HG03103 (cell line): ENCODE measurements around the gene COL24A1.
"Not testable (repeated sequence)": the region's sequence is repeated elsewhere in the genome, so short reads cannot be mapped to it uniquely, and the experiment has no call there.

Experiments
- ATAC-seq: cut with Tn5 transposase; IDR thresholded peaks from one replicate; pipeline ENCODE4 v1.9.1; 2021; ENCODE audit warnings: low read depth; ENCODE audit not compliant: unreplicated experiment

Gene COL24A1

DNA sequence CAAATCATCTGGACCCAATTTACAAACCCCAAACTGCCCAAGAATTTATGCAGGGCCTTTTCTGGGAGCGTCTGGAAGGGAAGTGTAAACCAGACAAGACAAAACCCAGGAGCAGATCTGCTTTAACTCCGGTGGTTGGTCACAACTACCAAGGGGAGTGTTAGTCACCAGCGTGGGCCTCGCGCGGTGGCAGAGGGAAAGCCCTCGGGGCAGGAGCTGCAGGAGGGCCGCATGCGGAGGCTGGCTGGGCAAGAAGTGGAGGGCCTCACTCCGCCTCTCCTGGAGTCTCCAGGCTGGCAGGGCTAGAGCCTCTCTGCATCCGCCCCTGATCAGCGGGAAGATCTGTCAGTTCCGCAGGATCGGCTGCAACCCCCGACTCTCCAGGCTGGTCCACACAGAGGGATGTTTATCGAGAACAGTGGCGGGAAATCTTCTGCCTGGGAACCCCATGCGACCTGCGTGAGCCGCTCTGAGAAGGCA is 2.0 kb downstream of the COL24A1 start:
- ATAC-seq: no peak

DNA sequence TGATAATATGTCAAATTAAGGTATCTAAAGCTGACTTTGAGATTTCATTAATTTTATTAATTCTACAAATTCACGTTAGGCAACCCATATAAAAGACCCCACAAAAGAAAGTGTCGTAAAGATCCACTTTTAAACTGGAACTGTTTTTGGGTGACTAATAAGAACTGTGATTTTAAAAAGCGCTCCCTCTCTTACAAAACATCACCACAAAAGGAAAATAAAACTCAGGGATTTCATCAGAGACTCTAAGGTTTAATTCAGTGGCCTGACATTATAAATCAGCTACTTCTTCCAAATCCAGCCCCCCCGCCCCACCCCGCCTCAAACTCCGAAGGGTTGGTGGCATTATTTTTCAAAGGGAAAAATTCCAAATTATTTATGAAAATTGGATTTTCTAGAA is 2.7 kb downstream of the COL24A1 start:
- no peak for ATAC-seq

DNA sequence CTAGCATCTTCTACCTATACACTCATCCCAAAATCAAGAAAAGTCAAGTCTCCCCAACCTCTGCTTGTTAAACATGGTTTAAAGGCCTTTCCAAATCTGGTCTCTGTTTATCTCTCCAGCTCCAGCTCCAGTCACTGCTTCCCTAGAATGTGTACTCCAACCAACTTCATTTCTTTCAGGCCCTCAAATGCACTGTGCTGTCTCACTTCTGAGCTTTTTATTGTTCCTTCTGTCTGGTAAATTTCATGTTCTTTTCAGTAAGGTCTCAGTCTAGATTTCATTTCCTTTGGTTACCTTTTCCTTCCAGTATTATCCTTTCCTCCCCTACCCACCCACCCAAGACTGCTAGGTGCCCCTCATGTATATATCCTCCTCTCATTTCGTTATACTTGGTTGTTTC is 3.7 kb downstream of the COL24A1 start:
- ATAC-seq: no peak

DNA sequence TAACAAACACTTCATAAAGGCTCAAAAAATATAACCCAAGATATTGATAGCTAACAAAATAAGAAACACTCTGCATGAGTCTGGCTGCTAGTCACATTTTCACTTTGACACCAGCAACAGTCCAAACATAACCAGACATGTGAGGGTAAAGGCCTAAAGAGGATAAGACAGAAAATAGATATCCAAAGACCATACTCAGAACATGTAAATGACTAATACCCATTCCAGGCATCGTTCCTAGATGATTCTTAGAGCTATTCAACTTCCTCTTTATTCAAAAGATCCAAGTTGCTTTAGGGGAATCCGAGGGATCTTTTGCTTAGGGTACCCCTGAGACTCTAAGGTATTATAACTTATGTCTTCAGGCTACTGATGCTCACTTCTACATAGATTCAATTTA is 5.1 kb downstream of the COL24A1 start:
- no peak for ATAC-seq

DNA sequence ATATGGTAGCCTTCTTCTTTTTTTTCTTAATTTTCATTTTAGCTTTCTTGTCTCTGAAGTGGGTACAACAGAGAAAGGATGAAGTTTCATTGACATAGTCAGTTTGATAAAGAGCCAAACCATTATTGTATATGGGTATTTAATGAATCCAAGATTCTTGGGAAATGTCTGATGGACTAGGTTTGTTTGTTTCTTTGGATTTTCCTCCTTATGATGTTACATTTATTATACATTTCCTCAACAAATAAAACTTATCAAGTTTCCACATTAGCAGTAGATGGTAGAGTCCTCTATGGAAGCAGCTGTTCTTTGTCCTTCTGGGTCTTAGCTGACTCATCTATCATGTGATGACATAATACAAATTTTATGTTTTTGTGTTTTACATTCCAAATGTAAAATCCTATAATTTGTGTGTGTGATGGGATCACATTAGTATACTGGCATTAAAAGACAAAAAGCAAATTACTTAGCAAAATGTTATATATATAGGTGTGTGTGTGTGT is 6.0 kb downstream of the COL24A1 start:
- no peak for ATAC-seq

DNA sequence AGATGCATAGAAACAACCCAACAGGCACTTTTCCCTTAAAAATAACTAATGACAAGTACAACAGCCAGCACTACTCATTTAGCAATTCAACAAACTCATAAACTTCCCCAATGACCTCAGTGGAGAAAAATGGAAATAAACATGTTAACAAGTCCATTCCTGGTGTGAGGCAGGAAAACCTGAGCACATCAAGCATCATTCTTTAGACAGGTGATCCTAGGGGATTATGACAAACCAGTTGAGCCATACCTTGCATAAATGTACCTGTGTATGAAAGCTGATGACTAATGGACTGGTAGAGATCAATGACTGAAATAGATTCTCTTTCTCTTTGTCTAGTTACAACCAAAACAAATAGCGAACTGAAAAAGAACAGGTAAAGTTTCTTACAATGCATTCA is 7.0 kb downstream of the COL24A1 start:
- ATAC-seq: no peak

DNA sequence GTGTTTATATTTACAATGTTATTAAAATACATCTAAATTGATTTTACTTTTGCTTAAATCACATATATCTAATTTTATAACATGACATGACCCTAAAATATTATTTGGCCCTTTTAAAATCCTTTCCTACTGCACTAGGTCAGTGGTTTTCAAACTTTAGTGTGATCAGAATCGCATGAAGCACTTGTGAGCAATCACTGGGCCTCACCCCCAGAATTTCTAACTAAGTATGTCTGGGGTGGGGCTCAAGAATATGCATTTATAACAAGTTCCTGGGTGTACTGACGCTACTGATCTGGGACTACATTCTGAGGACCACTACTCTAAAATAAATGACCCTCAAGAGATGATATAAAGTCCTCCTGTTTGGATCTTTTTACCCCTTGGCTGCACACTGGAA is 8.8 kb downstream of the COL24A1 start:
- no peak for ATAC-seq

DNA sequence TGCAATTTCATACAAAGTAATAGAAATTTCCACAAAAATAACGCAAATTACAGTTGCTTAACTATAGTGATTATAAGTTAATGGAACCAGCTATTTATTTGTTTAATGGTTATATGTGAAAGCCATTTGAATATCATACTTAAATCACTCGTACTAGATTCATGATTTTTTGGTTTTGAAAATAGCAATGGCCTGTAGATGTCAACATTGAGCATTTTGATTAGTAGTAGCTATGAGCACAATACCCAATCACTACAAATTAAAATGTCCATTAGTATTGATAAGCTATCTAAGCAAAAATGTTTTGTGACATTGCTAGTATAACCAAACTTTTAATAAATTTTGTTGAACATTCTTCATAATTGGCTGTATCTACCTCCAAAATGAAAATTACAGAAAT is 10.0 kb downstream of the COL24A1 start:
- ATAC-seq: no peak

DNA sequence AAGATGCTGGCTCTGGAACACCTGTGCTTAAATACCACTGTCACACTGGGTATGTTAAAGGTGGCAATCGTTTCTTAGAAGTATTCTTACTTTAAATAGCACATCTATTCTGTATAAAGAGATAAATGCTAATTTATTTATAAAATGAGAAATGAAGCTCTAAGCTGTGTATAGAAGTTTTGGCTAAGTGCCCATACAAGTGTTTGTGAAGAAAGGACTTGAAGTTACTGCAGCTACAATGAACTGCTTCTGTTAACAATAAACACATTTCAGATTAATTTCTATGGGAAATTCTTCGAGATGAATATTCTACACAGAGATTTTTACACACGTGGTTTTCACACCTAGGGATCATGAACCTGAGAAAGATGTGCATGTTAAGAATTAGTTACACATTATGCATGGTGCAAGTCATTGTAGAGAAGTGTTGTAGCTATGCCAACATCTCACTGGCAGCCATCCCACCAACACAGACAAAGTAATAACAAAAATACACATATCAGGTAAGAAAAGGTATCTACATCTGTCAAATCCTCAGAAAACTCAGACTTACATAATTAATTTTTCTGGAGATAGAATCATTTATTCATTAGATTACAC is 16.2 kb downstream of the COL24A1 start:
- no peak for ATAC-seq

DNA sequence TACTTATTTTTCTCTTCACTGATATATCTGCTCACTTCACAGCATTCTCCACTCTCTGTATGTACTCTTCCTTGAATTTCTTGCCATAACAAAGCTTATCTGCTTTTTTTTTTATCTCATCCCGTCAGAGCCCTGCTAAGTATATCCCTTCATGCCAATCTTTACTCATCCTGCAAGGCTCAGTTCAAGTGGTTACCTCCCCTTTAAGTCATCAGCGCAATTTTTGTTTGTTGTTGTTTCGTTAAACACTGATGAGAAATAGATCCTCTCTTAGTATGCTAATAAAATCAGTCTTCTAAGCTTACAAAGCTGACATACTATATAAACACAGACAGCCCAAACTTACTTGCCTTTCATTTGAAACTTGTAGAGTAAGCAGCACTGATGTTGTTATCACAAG is 17.8 kb downstream of the COL24A1 start:
- no peak for ATAC-seq

DNA sequence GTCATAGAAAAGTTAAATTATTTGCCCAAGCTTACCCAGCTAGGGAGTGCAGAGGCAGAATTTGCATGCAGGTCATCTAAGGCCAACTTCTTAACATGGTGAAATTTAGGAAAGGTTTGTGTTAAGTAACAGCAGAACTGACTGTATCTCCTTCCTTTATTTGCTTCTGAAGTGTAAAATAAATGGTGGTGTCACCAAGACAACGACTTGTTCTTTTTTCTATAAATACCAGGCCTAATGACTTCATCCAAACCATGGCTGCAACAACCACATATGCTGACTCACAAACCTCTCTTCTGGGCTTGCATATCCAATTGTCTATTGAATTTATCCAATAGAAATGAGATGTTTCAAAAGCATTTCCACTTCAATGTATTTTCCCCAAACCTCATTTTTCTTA is 19.1 kb downstream of the COL24A1 start:
- no peak for ATAC-seq

DNA sequence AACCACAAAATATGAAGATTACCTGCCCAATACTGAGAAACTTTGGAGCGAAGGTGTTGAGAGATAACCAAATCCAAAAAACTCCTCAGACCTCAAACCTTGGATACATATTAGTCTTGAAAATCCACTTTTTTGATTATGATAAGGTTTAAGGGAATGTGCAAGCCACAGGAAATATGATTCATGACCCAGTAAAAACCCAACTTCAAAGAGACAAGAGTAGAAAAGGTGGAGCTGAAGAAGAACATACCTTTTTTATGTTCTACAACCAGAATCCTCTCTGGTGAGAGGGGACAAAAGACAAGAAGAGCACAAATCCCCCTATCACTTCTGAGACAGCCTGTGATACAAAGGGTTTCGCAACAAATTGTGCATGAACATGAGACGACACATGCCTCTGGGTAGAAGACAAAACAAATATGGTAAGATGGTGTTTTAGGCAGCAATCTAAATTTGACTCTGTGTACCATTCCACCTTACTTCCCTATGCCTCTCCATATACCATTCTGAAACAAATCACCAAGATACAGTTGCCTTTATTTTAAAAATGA is 37.3 kb downstream of the COL24A1 start:
- ATAC-seq: no peak

DNA sequence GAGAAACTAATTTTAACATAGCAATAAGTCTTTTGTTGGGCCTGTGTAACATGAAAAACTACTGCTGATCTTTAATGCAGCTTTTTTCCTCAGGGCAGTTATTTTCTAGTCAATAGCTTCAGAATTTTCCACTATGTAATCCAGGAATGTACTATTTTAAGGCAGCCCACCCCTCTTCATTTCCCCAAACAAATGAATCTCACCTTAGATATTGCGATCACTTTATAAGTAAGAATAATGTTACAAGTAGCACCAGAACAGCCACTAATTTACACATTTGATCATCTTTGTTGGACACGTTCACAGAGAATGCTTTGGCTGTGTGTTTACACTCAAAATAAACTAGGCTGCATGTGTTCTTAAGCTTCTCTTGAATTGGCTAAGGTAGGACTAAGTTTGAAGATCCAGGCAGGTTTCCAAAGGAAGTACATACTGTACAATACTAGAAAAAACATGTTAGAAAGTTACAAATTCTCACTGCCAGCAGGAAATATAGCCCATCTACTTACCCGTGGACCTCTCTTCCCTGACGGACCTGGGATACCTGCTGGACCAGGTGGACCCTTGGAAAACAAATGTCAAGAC is 41.7 kb downstream of the COL24A1 start:
- ATAC-seq: no peak

DNA sequence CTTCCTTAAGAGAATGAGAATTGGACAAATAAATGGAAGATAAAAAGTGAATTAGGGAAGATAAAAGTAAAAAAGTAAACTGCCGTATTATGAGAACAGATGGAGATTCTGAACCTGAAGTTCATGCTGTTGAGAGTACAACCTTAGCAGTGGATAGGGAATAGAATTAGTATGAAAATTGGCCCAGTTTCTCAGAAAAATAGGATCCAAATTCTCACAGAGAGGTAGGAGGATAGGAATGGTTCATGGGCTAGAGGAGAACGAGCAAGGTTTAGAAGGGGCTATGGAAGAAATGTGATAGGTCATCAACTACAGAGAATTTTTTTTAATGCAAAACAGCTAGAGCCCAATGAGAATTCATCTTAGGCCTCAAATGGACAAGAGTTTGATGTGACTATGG is 42.3 kb downstream of the COL24A1 start:
- no peak for ATAC-seq

DNA sequence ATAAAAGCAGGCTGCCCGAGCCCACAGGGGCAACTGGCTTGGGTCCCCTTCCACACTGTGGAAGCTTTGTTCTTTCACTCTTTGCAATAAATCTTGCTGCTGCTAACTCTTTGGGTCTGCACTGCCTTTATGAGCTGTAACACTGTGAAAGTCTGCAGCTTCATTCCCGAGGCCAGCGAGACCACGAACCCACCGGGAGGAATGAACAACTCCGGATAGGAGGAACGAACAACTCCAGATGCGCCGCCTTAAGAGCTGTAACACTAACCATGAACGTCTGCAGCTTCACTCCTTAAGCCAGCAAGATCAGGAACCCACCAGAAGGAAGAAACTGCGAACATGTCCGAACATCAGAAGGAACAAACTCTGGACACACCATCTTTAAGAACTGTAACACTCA is 45.0 kb downstream of the COL24A1 start:
- not testable (repeated sequence) for ATAC-seq

DNA sequence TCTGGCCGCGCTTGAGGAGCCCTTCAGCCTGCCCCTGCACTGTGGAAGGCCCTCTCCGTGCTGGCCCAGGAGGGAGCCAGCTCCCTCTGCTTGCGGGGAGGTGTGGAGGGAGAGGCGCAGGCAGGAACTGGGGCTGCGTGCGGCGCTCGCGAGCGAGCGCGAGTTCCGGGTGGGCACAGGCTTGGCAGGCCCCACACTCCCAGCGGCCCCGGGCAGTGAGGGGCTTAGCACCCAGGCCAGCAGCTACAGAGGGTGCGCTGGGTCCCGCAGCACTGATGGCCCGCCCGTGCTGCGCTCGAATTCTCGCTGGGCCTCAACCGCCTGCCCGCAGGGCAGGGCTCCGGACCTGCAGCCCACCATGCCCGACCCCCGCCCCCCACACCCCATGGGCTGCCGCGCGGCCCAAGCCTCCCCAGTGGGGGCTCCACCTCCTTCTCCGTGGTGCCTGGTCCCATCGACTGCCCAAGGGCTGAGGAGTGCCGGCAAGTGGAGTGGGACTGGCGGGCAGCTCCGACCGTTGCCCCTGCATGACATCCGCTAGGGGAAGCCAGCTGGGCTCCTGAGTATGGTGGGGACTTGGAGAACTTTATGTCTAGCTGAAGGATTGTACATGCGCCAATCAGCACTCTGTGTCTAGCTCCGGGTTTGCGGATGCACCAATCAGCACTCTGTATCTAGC is 46.0 kb downstream of the COL24A1 start:
- no peak for ATAC-seq

DNA sequence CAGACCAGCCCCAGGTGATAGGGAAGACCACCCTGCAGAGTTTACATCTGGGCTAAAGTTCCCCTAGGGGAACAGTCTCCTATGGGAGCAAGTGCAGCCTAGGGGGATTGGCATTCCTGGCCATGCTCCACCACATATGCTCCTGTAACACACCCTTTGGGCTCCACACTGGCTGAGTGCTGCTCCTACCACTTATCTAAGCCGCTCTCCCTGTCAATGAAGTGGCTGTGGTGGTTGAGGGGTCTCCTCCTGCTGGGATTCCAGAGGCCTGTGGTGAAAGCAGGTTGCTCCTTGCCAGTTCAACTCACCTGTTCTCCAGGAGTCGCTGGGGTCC is 51.1 kb downstream of the COL24A1 start:
- no peak for ATAC-seq

DNA sequence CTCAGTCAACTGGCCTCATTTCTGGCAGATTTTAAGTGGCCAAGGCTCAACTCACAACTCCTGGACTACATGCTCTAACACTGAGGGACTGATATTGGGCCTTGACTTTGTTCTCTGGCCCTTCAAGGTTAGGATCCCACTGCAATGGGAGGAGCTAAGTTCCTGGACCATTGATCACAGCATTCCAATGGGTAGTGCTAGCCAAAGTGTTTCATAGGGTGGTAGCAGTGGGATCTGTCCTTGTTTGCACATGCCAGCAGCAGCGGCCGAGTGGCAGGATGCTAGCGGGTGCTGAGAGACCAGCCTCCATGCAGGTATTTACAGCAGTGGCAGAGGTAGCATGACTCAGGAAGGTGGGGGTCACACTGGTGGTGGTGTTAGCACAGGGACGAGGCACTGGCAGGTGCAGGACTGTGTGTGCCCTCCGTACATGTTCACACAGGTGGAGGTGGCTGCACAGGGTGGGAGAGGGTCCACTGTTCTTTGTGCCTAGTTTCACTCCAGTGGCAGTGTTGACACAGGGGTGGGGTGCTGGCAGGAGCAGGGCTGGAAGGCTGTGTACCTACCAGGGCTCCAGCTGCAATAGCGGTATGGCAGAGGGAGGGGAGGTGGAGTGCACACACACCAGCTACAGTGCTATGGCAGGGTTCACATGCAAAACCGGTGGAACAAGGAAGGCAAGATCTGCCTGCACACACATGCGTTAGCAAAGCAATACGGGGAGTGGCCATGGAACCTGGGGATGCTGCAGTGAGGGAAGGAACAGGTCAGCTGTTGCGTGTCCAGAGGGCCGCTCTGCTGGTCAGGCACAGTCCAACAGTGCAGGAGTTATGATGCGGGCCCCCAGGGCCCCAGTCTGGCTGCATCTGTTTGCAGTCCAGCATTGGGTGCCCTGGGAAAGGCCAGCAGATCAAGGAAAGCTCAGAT is 51.7 kb downstream of the COL24A1 start:
- ATAC-seq: no peak

DNA sequence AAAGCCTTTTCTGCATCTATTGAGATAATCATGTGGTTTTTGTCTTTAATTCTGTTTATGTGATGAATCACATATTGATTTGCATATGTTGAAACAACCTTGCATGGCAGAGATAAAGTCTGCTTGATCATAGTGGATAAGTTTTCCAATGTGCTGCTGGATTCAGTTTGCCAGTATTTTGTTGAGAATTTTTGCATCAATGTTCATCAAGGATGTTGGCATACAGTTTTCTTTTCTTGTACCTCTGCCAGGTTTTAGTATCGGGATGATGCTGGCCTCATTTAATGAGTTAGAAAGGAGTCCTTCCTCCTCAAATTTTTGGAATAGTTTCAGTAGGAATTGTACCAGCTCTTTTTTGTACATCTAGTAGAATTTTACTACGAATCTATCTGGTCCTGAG is 55.0 kb downstream of the COL24A1 start:
- ATAC-seq: no peak

DNA sequence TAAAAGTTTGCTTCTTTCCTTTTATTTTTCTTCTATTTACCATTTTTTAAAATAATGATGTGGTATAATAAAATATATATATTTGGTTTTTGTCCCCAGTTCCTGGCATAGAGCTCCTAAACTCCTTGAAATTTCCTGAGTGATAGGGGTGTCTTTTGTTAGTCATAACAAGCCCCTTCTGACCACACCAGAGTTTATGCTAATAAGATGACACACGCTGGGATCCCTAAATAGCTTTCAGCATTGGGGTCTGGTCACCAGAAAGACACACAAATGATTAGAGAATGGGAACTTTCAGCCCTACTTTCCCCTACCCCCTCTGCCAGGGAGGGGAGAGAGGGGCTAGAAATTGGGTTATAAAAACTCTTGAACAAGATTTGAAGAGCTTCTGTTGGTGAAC is 56.2 kb downstream of the COL24A1 start:
- no peak for ATAC-seq

DNA sequence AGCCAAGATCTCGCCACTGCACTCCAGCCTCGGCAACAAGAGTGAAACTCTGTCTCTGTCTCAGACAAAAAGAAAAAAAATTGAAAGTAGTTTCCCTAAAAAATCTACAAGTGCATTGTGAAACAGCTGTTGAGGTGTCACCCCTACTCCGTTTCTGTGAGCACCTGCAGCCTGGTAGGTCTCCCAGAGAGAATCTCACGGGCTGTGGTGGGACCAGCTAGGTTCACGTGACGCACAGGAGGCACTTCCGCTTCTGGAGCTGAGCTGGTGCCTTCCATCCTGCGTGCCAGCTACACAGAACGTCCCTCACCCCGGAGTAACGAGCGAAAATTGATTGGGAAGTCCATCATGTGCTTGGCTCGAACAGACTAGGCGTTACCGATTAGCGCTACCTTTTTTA is 66.8 kb downstream of the COL24A1 start:
- ATAC-seq: no peak
